Glutamatergic neuron (in vitro differentiated cells): ENCODE results near the gene RGCC. TPM values are rescaled to one million over a fixed set of nuclear protein-coding genes. Genes with fewer than 3 reads are reported as not detected.
"Not testable (repeated sequence)": the region's sequence is repeated elsewhere in the genome, so short reads cannot be mapped to it uniquely, and the experiment has no call there.

Source experiments
- DNase-seq: peaks from one replicate; pipeline ENCODE4 v3.0.0; 2022
- H3K27ac Mint-ChIP-seq: one replicate; pipeline ENCODE4 v1.8.0; 2020; ENCODE audit warnings: mild to moderate bottlenecking, mixed read lengths, inconsistent platforms; ENCODE audit not compliant: unreplicated experiment
- H3K27me3 Mint-ChIP-seq: one replicate; pipeline ENCODE4 v1.8.0; 2020; ENCODE audit warnings: mild to moderate bottlenecking, moderate library complexity, mixed read lengths, inconsistent platforms; ENCODE audit not compliant: unreplicated experiment
- H3K36me3 Mint-ChIP-seq: one replicate; pipeline ENCODE4 v1.8.0; 2020; ENCODE audit warnings: mild to moderate bottlenecking, mixed read lengths, inconsistent platforms; ENCODE audit not compliant: unreplicated experiment
- H3K4me1 Mint-ChIP-seq: one replicate; pipeline ENCODE4 v1.8.0; 2020; ENCODE audit warnings: mild to moderate bottlenecking, low read depth, mixed read lengths, inconsistent platforms; ENCODE audit not compliant: unreplicated experiment
- H3K4me3 Mint-ChIP-seq: one replicate; pipeline ENCODE4 v1.8.0; 2020; ENCODE audit warnings: mild to moderate bottlenecking, mixed read lengths, inconsistent platforms; ENCODE audit not compliant: unreplicated experiment
- H3K9me3 Mint-ChIP-seq: one replicate; pipeline ENCODE4 v1.8.0; 2020; ENCODE audit warnings: mild to moderate bottlenecking, moderate library complexity, mixed read lengths, inconsistent platforms; ENCODE audit not compliant: unreplicated experiment
- CTCF ChIP-seq: fragments of 200-600 bp; sonication (generic); IDR thresholded peaks from one replicate; pipeline ENCODE4 v1.5.0; 2021; ENCODE audit not compliant: partially characterized antibody, unreplicated experiment
- total RNA-seq: library from RNA; stranded (reverse); fragmentation: NEBNext Ultra II Directional; extraction: Animal tissue kit (Norgen Biotek cat#: 25700); gene quantifications from one replicate; pipeline ENCODE4 v1.2.1, GENCODE V29; 2021; ENCODE audit not compliant: unreplicated experiment

RGCC gene
- total RNA-seq, 1 donor from 2014 or later, result not detected

GRCh38 chr13:41427666-41428065, 29.7 kb upstream of the RGCC start:
- TF ChIP-seq CTCF, result no peak
- no peak for DNase-seq
- Mint-ChIP-seq H3K27ac (no peak overlapping the region), H3K9me3 (peaks cover 6% of the 10 kb centered on the region), H3K27me3 (peaks cover 2% of the 10 kb centered on the region), H3K4me1 (no peaks in the 10 kb centered on the region), H3K4me3 (no peak overlapping the region), H3K36me3 (peaks cover 5% of the 10 kb centered on the region)

- peaks cover 5% of the 10 kb centered on the region for H3K36me3 Mint-ChIP-seq
Observed at GRCh38 chr13:41428155-41428554, 29.2 kb upstream of the RGCC start.

GRCh38 chr13:41434030-41434429, 23.3 kb upstream of the RGCC start:
- not testable (repeated sequence) for DNase-seq, H3K9me3 Mint-ChIP-seq, H3K27me3 Mint-ChIP-seq, H3K27ac Mint-ChIP-seq, H3K36me3 Mint-ChIP-seq, H3K4me1 Mint-ChIP-seq, H3K4me3 Mint-ChIP-seq

More at GRCh38 chr13:41428155-41428554, 29.2 kb upstream of the RGCC start:
- peaks cover 2% of the 10 kb centered on the region for H3K27me3 Mint-ChIP-seq
- H3K9me3 Mint-ChIP-seq, result peaks cover 6% of the 10 kb centered on the region
- H3K4me1 Mint-ChIP-seq, result no peaks in the 10 kb centered on the region
- TF ChIP-seq CTCF, result no peak
- no peak overlapping the region for H3K27ac Mint-ChIP-seq
- no peak for DNase-seq
- no peak overlapping the region for H3K4me3 Mint-ChIP-seq

GRCh38 chr13:41434831-41435520, 22.4 kb upstream of the RGCC start:
- DNase-seq, result no peak
- peaks cover 1% of the 10 kb centered on the region for H3K27me3 Mint-ChIP-seq
- TF ChIP-seq CTCF, result no peak

GRCh38 chr13:41443969-41444368, 13.4 kb upstream of the RGCC start:
- H3K4me3 Mint-ChIP-seq, result no peak overlapping the region
- no peaks in the 10 kb centered on the region for H3K27me3 Mint-ChIP-seq
- H3K36me3 Mint-ChIP-seq, result no peaks in the 10 kb centered on the region
- no peak overlapping the region for H3K27ac Mint-ChIP-seq
- H3K4me1 Mint-ChIP-seq, result no peaks in the 10 kb centered on the region
- DNase-seq, result no peak
- no peaks in the 10 kb centered on the region for H3K9me3 Mint-ChIP-seq
- no peak for TF ChIP-seq CTCF

More at GRCh38 chr13:41434831-41435520, 22.4 kb upstream of the RGCC start:
- H3K9me3 Mint-ChIP-seq, result peaks cover 1% of the 10 kb centered on the region
- H3K27ac Mint-ChIP-seq, result no peak overlapping the region
- H3K4me1 Mint-ChIP-seq, result no peaks in the 10 kb centered on the region
- no peak overlapping the region for H3K4me3 Mint-ChIP-seq
- no peaks in the 10 kb centered on the region for H3K36me3 Mint-ChIP-seq
